ENCODE data around the gene PLEKHG1.

The PLEKHG1 gene

GRCh38 chr6:150599199-150600009 is at the start of gene PLEKHG1:
Gene PLEKHG1 (plus strand): TSS chr6:150599885. CDS start chr6:150733682, 133,797 bp downstream.
- no peak for DNase-seq (ENCODE audit: low read depth, low spot score)
- H3K27ac ChIP-seq: peak within 1 kb of the TSS; percentile 74

DNA sequence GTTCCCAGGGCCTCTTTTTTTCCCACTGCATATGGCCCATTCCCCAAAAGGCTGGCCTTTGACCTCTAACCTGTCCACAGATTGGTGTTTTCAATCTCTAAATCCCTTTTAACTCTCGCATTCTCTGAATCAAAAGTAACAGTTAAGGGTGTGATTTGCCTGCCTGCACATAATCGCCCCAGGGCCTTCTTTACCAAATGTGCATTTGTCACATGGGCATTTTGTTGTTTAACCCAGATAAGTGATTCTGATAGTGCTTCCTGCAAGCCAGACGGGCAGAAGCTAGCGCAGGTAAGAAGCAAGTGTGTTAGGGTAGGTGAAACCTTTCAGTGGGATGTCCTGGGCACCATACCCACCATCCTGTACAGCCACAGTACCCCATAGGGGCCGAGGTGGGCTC is 49.4 kb upstream of the PLEKHG1 start:
- DNase-seq (ENCODE audit: low read depth, low spot score): no peak
- H3K27ac ChIP-seq: no peak overlapping the region

DNA sequence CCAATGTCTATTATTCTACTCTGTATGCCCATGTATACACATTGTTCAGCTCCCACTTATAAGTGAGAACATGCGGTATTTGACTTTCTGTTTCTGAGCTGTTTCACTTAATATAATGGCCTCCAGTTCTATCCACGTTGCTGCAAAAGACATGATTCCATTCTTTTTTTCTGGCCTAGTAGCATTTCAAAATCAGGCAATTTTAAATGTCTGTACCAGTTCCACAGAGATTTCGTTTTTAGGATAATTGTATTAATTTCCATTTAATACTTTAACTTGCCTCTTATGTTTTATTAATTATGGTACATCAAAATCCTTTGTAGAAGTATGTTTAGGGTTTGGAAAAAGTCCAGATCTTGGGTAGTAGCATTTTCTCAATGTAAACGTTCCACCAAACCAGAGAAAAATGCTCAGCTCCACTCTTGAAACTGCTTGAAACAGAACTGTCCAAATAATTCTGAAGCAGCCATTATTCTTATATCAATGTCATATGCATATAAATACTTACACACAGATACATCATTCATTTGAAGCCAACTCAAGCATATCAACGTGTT is 42.6 kb upstream of the PLEKHG1 start:
- no peak for DNase-seq (ENCODE audit: low read depth, low spot score)
- no peak overlapping the region for H3K27ac ChIP-seq

- H3K27ac ChIP-seq: peak overlapping the region; percentile 90
- peak; percentile 93 for DNase-seq (ENCODE audit: low read depth, low spot score)
Measured at GRCh38 chr6:150560004-150560883, 39.4 kb upstream of the PLEKHG1 start.

DNA sequence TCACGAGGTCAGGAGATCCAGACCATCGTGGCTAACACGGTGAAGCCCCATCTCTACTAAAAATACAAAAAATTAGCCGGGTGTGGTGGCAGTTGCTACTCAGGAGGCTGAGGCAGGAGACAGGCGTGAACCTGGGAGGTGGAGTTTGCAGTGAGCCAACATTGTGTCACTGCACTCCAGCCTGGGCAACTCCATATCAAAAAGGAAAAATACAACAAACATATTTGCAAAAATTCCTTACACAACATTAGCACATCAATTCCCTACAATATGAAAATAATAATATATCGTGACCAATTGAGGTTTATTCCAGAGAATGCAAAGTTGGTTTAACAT is 38.8 kb upstream of the PLEKHG1 start:
- peak overlapping the region; percentile 90 for H3K27ac ChIP-seq
- DNase-seq (ENCODE audit: low read depth, low spot score): no peak

GRCh38 chr6:150565945-150566344 is 33.7 kb upstream of the PLEKHG1 start:
- DNase-seq (ENCODE audit: low read depth, low spot score): no peak
- peak overlapping the region; percentile 19 for H3K27ac ChIP-seq

GRCh38 chr6:150566486-150566885 is 33.2 kb upstream of the PLEKHG1 start:
- H3K27ac ChIP-seq: peak overlapping the region; percentile 19
- DNase-seq (ENCODE audit: low read depth, low spot score): no peak

GRCh38 chr6:150567380-150567779 is 32.3 kb upstream of the PLEKHG1 start:
- no peak for DNase-seq (ENCODE audit: low read depth, low spot score)
- no peak overlapping the region for H3K27ac ChIP-seq

DNA sequence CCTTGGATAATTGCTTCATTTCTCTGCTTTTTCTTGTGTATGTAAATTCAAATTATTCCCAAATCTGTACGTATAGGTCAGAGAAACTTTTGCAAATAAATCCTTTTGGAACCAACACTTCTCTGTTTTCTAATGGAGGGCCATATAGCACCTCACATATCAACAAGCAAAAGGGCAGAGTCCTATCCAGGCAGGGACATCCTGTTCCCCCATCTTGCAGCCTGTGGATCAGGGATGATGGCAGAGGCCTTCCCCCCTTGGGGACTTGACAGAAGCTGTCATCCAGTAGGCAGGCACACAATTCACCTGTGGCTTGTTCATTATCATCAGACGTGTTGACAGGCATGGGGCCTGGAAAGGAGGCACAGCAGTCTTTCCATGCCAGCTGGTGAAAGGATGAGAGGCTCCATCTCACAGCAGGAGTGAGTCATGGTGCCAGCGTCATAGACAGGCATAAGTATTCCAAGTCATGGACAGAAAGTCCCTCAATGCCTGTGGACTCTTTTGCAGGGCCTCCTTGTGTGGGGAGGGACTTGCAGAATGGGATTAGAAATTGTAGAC is 31.8 kb upstream of the PLEKHG1 start:
- DNase-seq (ENCODE audit: low read depth, low spot score): no peak
- no peak overlapping the region for H3K27ac ChIP-seq

GRCh38 chr6:150568560-150568959 is 31.1 kb upstream of the PLEKHG1 start:
- no peak for DNase-seq (ENCODE audit: low read depth, low spot score)
- no peak overlapping the region for H3K27ac ChIP-seq

- DNase-seq (ENCODE audit: low read depth, low spot score): no peak
- H3K27ac ChIP-seq: no peak overlapping the region
Measured at GRCh38 chr6:150569161-150569560, 30.5 kb upstream of the PLEKHG1 start.

DNA sequence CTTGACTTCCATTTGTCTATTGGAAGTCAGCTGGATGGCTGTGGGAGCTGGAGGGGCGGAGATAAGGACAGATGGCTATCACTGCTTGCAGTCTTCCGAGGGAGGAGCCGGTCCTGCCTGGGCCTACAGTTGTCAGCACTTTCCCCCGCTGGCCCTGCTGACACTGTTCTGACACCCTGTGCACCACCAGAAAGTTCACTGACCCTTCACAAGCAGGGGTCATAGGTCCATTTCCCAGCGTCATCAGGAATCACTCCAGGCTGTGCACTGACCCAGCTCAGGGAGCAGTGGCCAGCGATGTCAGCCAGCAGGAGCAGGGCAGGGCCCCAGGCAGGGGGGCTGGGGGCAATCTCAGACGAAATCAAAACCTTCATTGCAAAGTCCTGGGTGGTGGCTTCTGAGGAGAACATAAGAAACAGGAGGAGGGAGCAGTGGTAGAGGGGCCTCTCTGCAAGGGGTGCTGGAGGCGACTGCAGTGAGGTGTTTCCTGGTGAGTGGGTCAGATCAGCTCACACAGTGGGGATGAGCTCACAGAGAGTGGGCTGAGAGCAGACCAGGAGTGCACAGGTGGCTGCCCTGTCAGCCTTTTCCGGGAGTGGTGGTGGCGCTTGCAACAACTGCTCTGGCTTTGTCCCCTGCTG is 26.5 kb upstream of the PLEKHG1 start:
- DNase-seq (ENCODE audit: low read depth, low spot score): no peak
- H3K27ac ChIP-seq: no peak overlapping the region

- H3K27ac ChIP-seq: no peak overlapping the region
- no peak for DNase-seq (ENCODE audit: low read depth, low spot score)
Measured at GRCh38 chr6:150575836-150576235, 23.8 kb upstream of the PLEKHG1 start.

DNA sequence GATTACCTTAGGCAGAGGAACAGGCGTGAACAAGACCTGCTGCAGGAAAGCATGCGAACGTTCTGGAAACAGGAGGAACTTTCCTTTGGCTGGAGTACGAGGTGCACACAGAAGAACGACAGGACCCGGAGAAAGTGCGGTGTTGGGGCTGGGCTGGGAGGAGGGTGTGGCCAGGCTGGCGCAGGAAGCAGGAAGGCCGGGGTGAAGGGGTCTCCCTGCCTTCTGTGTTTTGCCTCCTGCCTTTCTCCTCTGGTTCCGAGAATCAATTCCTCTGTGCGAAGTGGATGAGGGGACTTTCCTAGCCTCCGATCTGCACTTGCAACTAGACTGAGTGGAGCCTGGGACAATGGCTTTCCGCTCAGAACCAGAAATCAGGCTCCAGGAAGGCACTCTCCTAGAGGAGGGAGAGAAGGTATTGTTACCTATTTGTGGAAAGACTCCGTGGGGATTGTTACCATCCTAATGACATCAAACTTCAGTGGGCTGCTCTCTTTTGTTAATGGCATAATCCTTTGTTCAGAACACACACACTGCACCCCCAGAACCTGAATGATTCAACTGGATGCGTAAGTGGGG is 22.9 kb upstream of the PLEKHG1 start:
- DNase-seq (ENCODE audit: low read depth, low spot score): no peak
- H3K27ac ChIP-seq: no peak overlapping the region

DNA sequence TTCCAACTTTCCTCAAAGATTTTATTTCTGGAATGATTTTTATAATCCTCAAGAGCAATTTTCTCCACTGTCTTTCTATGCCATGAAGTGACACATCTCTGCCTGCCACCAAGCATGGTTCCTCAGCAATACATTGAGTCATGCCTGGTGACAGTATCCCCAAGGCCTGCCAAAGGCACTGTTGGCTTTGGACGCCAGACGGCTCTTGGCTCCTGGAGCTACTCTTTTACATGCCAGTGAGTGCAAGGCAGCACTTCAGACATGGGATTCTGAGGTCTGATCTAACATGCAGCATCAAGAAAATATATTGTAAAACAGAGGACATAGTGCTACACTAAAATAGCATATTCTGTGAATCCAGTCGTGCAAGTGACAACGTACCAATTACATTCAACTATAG is 20.1 kb upstream of the PLEKHG1 start:
- DNase-seq (ENCODE audit: low read depth, low spot score): no peak

GRCh38 chr6:150580489-150580888 is 19.2 kb upstream of the PLEKHG1 start:
- no peak overlapping the region for H3K27ac ChIP-seq
- DNase-seq (ENCODE audit: low read depth, low spot score): no peak

More for the DNA sequence above, 20.1 kb upstream of the PLEKHG1 start:
- H3K27ac ChIP-seq: no peak overlapping the region

- no peak for DNase-seq (ENCODE audit: low read depth, low spot score)
Measured at GRCh38 chr6:150584065-150584464, 15.6 kb upstream of the PLEKHG1 start.

GRCh38 chr6:150584596-150584995 is 15.1 kb upstream of the PLEKHG1 start:
- no peak overlapping the region for H3K27ac ChIP-seq
- DNase-seq (ENCODE audit: low read depth, low spot score): no peak

More at GRCh38 chr6:150584065-150584464, 15.6 kb upstream of the PLEKHG1 start:
- no peak overlapping the region for H3K27ac ChIP-seq

- no peak for DNase-seq (ENCODE audit: low read depth, low spot score)
- H3K27ac ChIP-seq: no peak overlapping the region
Measured at GRCh38 chr6:150586850-150587359, 12.8 kb upstream of the PLEKHG1 start.

- DNase-seq (ENCODE audit: low read depth, low spot score): no peak
- no peak overlapping the region for H3K27ac ChIP-seq
Measured at GRCh38 chr6:150587637-150588036, 12.0 kb upstream of the PLEKHG1 start.

Measured in epithelial cell of prostate (primary cell).